K562 (cell line): Measurements from ENCODE around the gene MAP3K4. TPM values are rescaled to one million over a fixed set of nuclear protein-coding genes. Genes with fewer than 3 reads are reported as not detected.
A peak's percentile ranks its signal among the peaks of the same experiment; 100 is the strongest.

Experiments
- ATAC-seq: fragments of 200-7000 bp; cut with Tn5 transposase; 3 replicates; pipeline ENCODE4 v1.9.1; 2020; ENCODE audit warnings: moderate library complexity
- BruUV-seq: library from RNA; stranded (reverse); fragments of 400-500 nt; replicated peaks from 2 replicates; lab custom pipeline; 2021; lab: Mats Ljungman, UMichigan
- CTCF ChIA-PET: fragments of 300-600 bp; formaldehyde crosslinking; extraction: SDS; loops from one replicate; lab custom pipeline; 2021; ENCODE audit warnings: low intra/inter-chr PET ratio; lab: Yijun Ruan, JAX
- POLR2A ChIA-PET: fragments of 300-600, 350-650 bp; sonication (Branson Sonifier 250); formaldehyde crosslinking; extraction: SDS; loops from one replicate; lab custom pipeline; 2021; ENCODE audit warnings: antibody characterized with exemption, inconsistent platforms; lab: Yijun Ruan, JAX
- DNase-seq, 4 experiments: peaks; one replicate each; pipeline versions ENCODE4 v3.0.0 to v3.0.0-alpha.2; 2011 to 2018; ENCODE audit warnings: low spot score in 3 of 4, mixed read lengths in 3 of 4; ENCODE audit errors: extremely low read depth in 1 of 4
- FAIRE-seq: peaks from 2 replicates; lab custom pipeline; 2011; peaks lifted over from hg19 to GRCh38; lab: Jason Lieb, UNC
- H2AFZ ChIP-seq: 2 replicates; pipeline ENCODE4 v1.6.0; 2011; ENCODE audit warnings: low read depth, low read length, control low read depth, inconsistent platforms
- H3K27ac ChIP-seq: fragments of 200-600 bp; 3 replicates; pipeline ENCODE4 v1.8.0; 2011; ENCODE audit warnings: low read depth, mild to moderate bottlenecking, control low read depth, inconsistent platforms, low read length, moderate library complexity, mixed read lengths; ENCODE audit errors: extremely low read depth
- H3K27me3 ChIP-seq, 2 experiments: fragments of 300-600 bp in 1 of 2; 2 replicates in 1 of 2; 3 replicates in 1 of 2; pipeline versions ENCODE4 v1.6.0 to v1.8.0; 2011; ENCODE audit warnings: inconsistent platforms in 2 of 2, low read length in 2 of 2, mild to moderate bottlenecking in 1 of 2, mixed read lengths in 1 of 2, moderate library complexity in 1 of 2; ENCODE audit not compliant: control insufficient read depth in 2 of 2, insufficient read depth in 2 of 2
- H3K36me3 ChIP-seq: fragments of 300-600 bp; 3 replicates; pipeline ENCODE4 v1.8.0; 2011; ENCODE audit warnings: mild to moderate bottlenecking, low read length, inconsistent platforms; ENCODE audit not compliant: control insufficient read depth, insufficient read depth
- H3K4me1 ChIP-seq, 2 experiments: fragments of 200-600 bp in 1 of 2; replicated peaks in 1 of 2; 2 replicates in 1 of 2; 3 replicates in 1 of 2; pipeline versions ENCODE4 v1.5.1 to v1.8.0; 2011; ENCODE audit warnings: inconsistent platforms in 2 of 2, low read length in 2 of 2, mild to moderate bottlenecking in 1 of 2, mixed read lengths in 1 of 2, moderate library complexity in 1 of 2; ENCODE audit not compliant: control insufficient read depth in 2 of 2, insufficient read depth in 2 of 2
- H3K4me2 ChIP-seq: 2 replicates; pipeline ENCODE4 v1.6.1; 2011; ENCODE audit warnings: low read length, control low read depth, inconsistent platforms, mixed read lengths; ENCODE audit not compliant: insufficient read depth
- H3K4me3 ChIP-seq: fragments of 200-600 bp; sonication (generic), shearing (Covaris generic); 2 replicates; pipeline ENCODE4 v1.5.1; 2016; ENCODE audit warnings: control low read depth, inconsistent platforms
- H3K79me2 ChIP-seq: fragments of 200-600 bp; 3 replicates; pipeline ENCODE4 v1.8.0; 2011; ENCODE audit warnings: low read length, inconsistent platforms; ENCODE audit not compliant: control insufficient read depth, insufficient read depth
- H3K9ac ChIP-seq, 2 experiments: 2 replicates each; pipeline versions ENCODE4 v1.6.0 to v1.6.1; 2011; ENCODE audit warnings: low read depth in 2 of 2, low read length in 2 of 2, control low read depth in 1 of 2, inconsistent platforms in 1 of 2, mild to moderate bottlenecking in 1 of 2, mixed read lengths in 1 of 2; ENCODE audit not compliant: insufficient read depth in 1 of 2
- H3K9me1 ChIP-seq: one replicate; pipeline ENCODE4 v1.6.0; 2011; ENCODE audit warnings: inconsistent platforms, mild to moderate bottlenecking, low read length, moderate library complexity; ENCODE audit not compliant: control insufficient read depth, insufficient read depth
- H3K9me3 ChIP-seq: replicated peaks from 2 replicates; pipeline ENCODE4 v1.5.1; 2011; ENCODE audit warnings: low read depth, low read length, inconsistent platforms; ENCODE audit not compliant: control insufficient read depth, insufficient read depth
- H4K20me1 ChIP-seq: replicated peaks from 2 replicates; pipeline ENCODE4 v1.6.1; 2011; ENCODE audit warnings: low read length, inconsistent platforms, mixed read lengths; ENCODE audit not compliant: control insufficient read depth, insufficient read depth
- BHLHE40 ChIP-seq: IDR thresholded peaks from 2 replicates; pipeline ENCODE4 v1.6.1; 2011; ENCODE audit warnings: low read length, improper control_type of control experiment
- CSDE1 ChIP-seq, 2 experiments: fragments of 450-650 bp; IDR thresholded peaks; 2 replicates each; pipeline ENCODE4 v1.6.1; 2016; ENCODE audit warnings: mild to moderate bottlenecking in 1 of 2
- CTCF ChIP-seq, 3 experiments: IDR thresholded peaks in 2 of 3; conservative IDR thresholded peaks in 1 of 3; 2 replicates each; pipeline ENCODE4 v1.5.1; 2011 to 2012; ENCODE audit warnings: low read length in 3 of 3, mild to moderate bottlenecking in 3 of 3, control low read depth in 2 of 3, improper control_type of control experiment in 1 of 3, inconsistent platforms in 1 of 3, low read depth in 1 of 3, mixed read lengths in 1 of 3, moderate library complexity in 1 of 3; ENCODE audit not compliant: insufficient read depth in 2 of 3
- POLR2G ChIP-seq: fragments of 200-400 bp; formaldehyde crosslinking; IDR thresholded peaks from 2 replicates; pipeline ENCODE4 v1.6.1; 2017; ENCODE audit warnings: low read depth, mild to moderate bottlenecking, antibody characterized with exemption, low read length, moderate library complexity
- RAD21 ChIP-seq, 2 experiments: fragments of 250-450 bp in 1 of 2; fragments of 450-650 bp in 1 of 2; sonication (Bioruptor Pico) in 1 of 2; formaldehyde crosslinking in 1 of 2; IDR thresholded peaks in 1 of 2; conservative IDR thresholded peaks in 1 of 2; 2 replicates each; pipeline versions ENCODE4 v1.4.0 to v1.8.0; 2020 to 2022; ENCODE audit warnings: mild to moderate bottlenecking in 2 of 2, moderate library complexity in 1 of 2
- RNF2 ChIP-seq: sonication (generic); IDR thresholded peaks from 2 replicates; pipeline ENCODE4 v1.6.1; 2016
- SETDB1 ChIP-seq: IDR thresholded peaks from one replicate; pipeline ENCODE4 v1.6.1; 2012; ENCODE audit warnings: low read length, control low read depth, inconsistent platforms
- TCF3 ChIP-seq: sonication (generic); formaldehyde crosslinking; IDR thresholded peaks from 2 replicates; pipeline ENCODE4 v1.4.0; 2020; ENCODE audit warnings: mild to moderate bottlenecking, missing genetic modification reagents
- TRIM25 ChIP-seq: fragments of 450-650 bp; IDR thresholded peaks from 2 replicates; pipeline ENCODE4 v1.7.0; 2016; ENCODE audit warnings: borderline replicate concordance
- WGBS: fragments of 100-300 bp; shearing (Covaris generic); methylation state at CpG from one replicate; pipeline ENCODE4 v1.1.6; 2016; ENCODE audit warnings: low coverage, mixed read lengths; ENCODE audit not compliant: insufficient coverage; ENCODE audit errors: missing lambda C conversion rate; 5-methylcytosine and 5-hydroxymethylcytosine counted together
- in situ Hi-C: fragments of 300-500 bp; cut with MboI; formaldehyde crosslinking; loops from 4 replicates; pipeline ENCODE4 v1.15.0; 2018; ENCODE audit warnings: inconsistent platforms, mixed read lengths
- intact Hi-C: fragments of 100-400 bp; cut with micrococcal nuclease; formaldehyde crosslinking; loops from 2 replicates; pipeline ENCODE4 v1.14.2; 2022
- polyA plus RNA-seq, 8 experiments: library from polyadenylated mRNA; depleted of rRNA in 4 of 8; stranded (reverse) in 5 of 8; unstranded in 3 of 8; fragments of >200 nt; fragmentation: Nextera tagmentation in 2 of 8; fragmentation: Illumina TruSeq in 1 of 8; extraction: Ambion mirVana in 2 of 8; extraction: Trizol in 1 of 8; gene quantifications; 2 replicates each; pipeline versions ENCODE4 v1.2.1 to v1.2.3, GENCODE V29; 2011 to 2014; ENCODE audit warnings: inconsistent platforms in 1 of 8, missing spikeins in 1 of 8
- total RNA-seq, 7 experiments: library from RNA; depleted of rRNA in 6 of 7; stranded (reverse); fragments of >200 nt in 6 of 7; fragmentation: Illumina TruSeq in 2 of 7; extraction: Trizol in 2 of 7; gene quantifications; 2 replicates each; pipeline versions ENCODE4 v1.2.1 to v1.2.3, GENCODE V29; 2011 to 2021; ENCODE audit warnings: low replicate concordance in 1 of 7

The MAP3K4 gene
- total and polyA plus RNA-seq, 9 of the 15 experiments (the other 6 are each of a cell fraction or from before 2014, with no cell fraction given), result 21.0 to 77.2 (median 48.9) TPM

GRCh38 chr6:161100072-161100471 is 108.5 kb downstream of the MAP3K4 start:
- in situ Hi-C loops, result no loop called here
- BruUV-seq, result no TSS peak
- Histone ChIP-seq H3K4me3 (no peak overlapping the region), H3K79me2 (no peaks in the 10 kb centered on the region), H3K9me1 (no peaks in the 10 kb centered on the region), H3K27me3 (no peaks in the 10 kb centered on the region), H2AFZ (no peak overlapping the region), H3K4me2 (no peak overlapping the region), H4K20me1 (no peaks in the 10 kb centered on the region), H3K9me3 (no peaks in the 10 kb centered on the region), H3K36me3 (peaks cover 88% of the 10 kb centered on the region), H3K27ac (no peak overlapping the region), H3K4me1 (0 out of 5 replicates have a peak, but pooled peaks cover 0 to 3% of the 10 kb centered on the region in 2 experiments), H3K9ac (peak overlapping the region in 1 of 2 experiments; percentile 38; a peak in 1 of 4 replicates)
- DNase-seq (no peak), ATAC-seq (peak; percentile 59), FAIRE-seq (no peak)
- TF ChIP-seq TRIM25, result no peak
- peak in 1 of 2 experiments; percentile 53; a peak in 2 of 4 replicates for TF ChIP-seq RAD21 (CRISPR knock-in tag; conservative IDR thresholded peaks at IDR 0.05 in 1 of 2, IDR thresholded peaks at IDR 0.05 in 1 of 2)
- no peak for TF ChIP-seq BHLHE40
- TF ChIP-seq TCF3 (CRISPR knock-in tag), result no peak
- 0 out of 2 replicates have a peak, but pooled peaks have one; percentile 10 for TF ChIP-seq POLR2G
- TF ChIP-seq RNF2, result no peak
- TF ChIP-seq CTCF (IDR thresholded peaks at IDR 0.05 in 2 of 3, conservative IDR thresholded peaks at IDR 0.05 in 1 of 3; ENCODE audit: insufficient read depth in 2 of 3, low read depth in 1 of 3, low read length in 3 of 3), result peak in 2 of 3 experiments; percentile 27; a peak in 2 of 6 replicates
- TF ChIP-seq CSDE1 (IDR thresholded peaks at IDR 0.05), result no peak
- no peak for TF ChIP-seq SETDB1
- intact Hi-C loops, result loop anchor here (5.0 kb wide), 3 partner anchors 108 to 348 kb away; partner anchors contain the start of gene MAP3K4
- ChIA-PET POLR2A (interaction anchor here (0.6 kb wide), 1 partner anchor 72 kb away, joined by 3 read pairs; no protein-coding TSS in a partner anchor), CTCF (interaction anchor here (1.4 kb wide), 1 partner anchor 274 kb away, joined by 4 read pairs; no protein-coding TSS in a partner anchor)
- 82% methylated on average over 8 of the region's 8 CpGs for WGBS
